ENCODE measurements around the gene C19orf73.
"Not testable (repeated sequence)": the region's sequence is repeated elsewhere in the genome, so short reads cannot be mapped to it uniquely, and the experiment has no call there.

The C19orf73 gene

GRCh38 chr19:49123285-49123684 lies 4.3 kb upstream of the C19orf73 start:
- not testable (repeated sequence) for DNase-seq (ENCODE audit: low read depth in 2 of 2, low spot score in 1 of 2)

- not testable (repeated sequence) for DNase-seq (ENCODE audit: low read depth in 2 of 2, low spot score in 1 of 2)
Measured at GRCh38 chr19:49121841-49122240, 2.9 kb upstream of the C19orf73 start.

- no peak for DNase-seq (ENCODE audit: low read depth in 2 of 2, low spot score in 1 of 2)
Measured at GRCh38 chr19:49120868-49121267, 1.9 kb upstream of the C19orf73 start.

GRCh38 chr19:49120325-49120683 lies 1.4 kb upstream of the C19orf73 start:
- DNase-seq (ENCODE audit: low read depth in 2 of 2, low spot score in 1 of 2) = no peak

GRCh38 chr19:49119411-49120324 lies 725 bp upstream of the C19orf73 start, which contains the start of gene PPFIA3:
Gene PPFIA3 (plus strand): TSS chr19:49119544. CDS start chr19:49127874, 8,330 bp downstream.
- DNase-seq (ENCODE audit: low read depth in 2 of 2, low spot score in 1 of 2) = no peak

GRCh38 chr19:49117677-49118564 lies 1.0 kb downstream of the C19orf73 start:
- DNase-seq (ENCODE audit: low read depth in 2 of 2, low spot score in 1 of 2) = no peak

GRCh38 chr19:49116544-49116943 lies 2.4 kb downstream of the C19orf73 start:
- no peak for DNase-seq (ENCODE audit: low read depth in 2 of 2, low spot score in 1 of 2)

GRCh38 chr19:49114630-49115363 lies 4.1 kb downstream of the C19orf73 start:
- DNase-seq (ENCODE audit: low read depth in 2 of 2, low spot score in 1 of 2) = no peak

- no peak for DNase-seq (ENCODE audit: low read depth in 2 of 2, low spot score in 1 of 2)
Measured at GRCh38 chr19:49113762-49114629, 4.9 kb downstream of the C19orf73 start, which contains the start of gene LIN7B. Gene LIN7B (plus strand): TSS chr19:49114370. CDS start chr19:49114405, 35 bp downstream.

GRCh38 chr19:49111218-49111998 lies 7.5 kb downstream of the C19orf73 start:
- DNase-seq (ENCODE audit: low read depth in 2 of 2, low spot score in 1 of 2) = no peak

- no peak for DNase-seq (ENCODE audit: low read depth in 2 of 2, low spot score in 1 of 2)
Measured at GRCh38 chr19:49110567-49110966, 8.4 kb downstream of the C19orf73 start.

- DNase-seq (ENCODE audit: low read depth in 2 of 2, low spot score in 1 of 2) = no peak
Measured at GRCh38 chr19:49109569-49110233, 9.2 kb downstream of the C19orf73 start.

GRCh38 chr19:49109051-49109450 lies 9.9 kb downstream of the C19orf73 start:
- DNase-seq (ENCODE audit: low read depth in 2 of 2, low spot score in 1 of 2) = no peak

- no peak for DNase-seq (ENCODE audit: low read depth in 2 of 2, low spot score in 1 of 2)
Measured at GRCh38 chr19:49107625-49108459, 11.1 kb downstream of the C19orf73 start.

- DNase-seq (ENCODE audit: low read depth in 2 of 2, low spot score in 1 of 2) = peak; percentile 35 to 37
Measured at GRCh38 chr19:49106648-49107135, 12.3 kb downstream of the C19orf73 start.

GRCh38 chr19:49104229-49104864 lies 14.6 kb downstream of the C19orf73 start:
- DNase-seq (ENCODE audit: low read depth in 2 of 2, low spot score in 1 of 2) = no peak

Data from stimulated activated CD8-positive, alpha-beta memory T cell treated with anti-CD3 and anti-CD28 coated beads, Interleukin-4, amount 100 ng/mL, for 4 hours (primary cell).